Gastrocnemius medialis (tissue), 4 donors: Measurements from ENCODE around the gene SENP2.

Source experiments
- CTCF ChIP-seq, 5 experiments: fragments of 450-650 bp in 3 of 5; fragments of 200-600 bp in 2 of 5; sonication (generic) in 2 of 5; IDR thresholded peaks in 4 of 5; conservative IDR thresholded peaks in 1 of 5; 1 replicate in 4 of 5; 2 replicates in 1 of 5; pipeline ENCODE4 v1.5.1; 2016 to 2019; ENCODE audit warnings: antibody characterized with exemption in 5 of 5, mild to moderate bottlenecking in 3 of 5, moderate library complexity in 3 of 5
- POLR2A ChIP-seq, 2 donors: fragments of 450-650 bp; IDR thresholded peaks; one replicate each; pipeline ENCODE4 v1.6.1; 2017; ENCODE audit warnings: antibody characterized with exemption in 2 of 2, mild to moderate bottlenecking in 2 of 2, moderate library complexity in 2 of 2

GRCh38 chr3:185585859-185586685 lies at the start of gene SENP2:
- TF ChIP-seq CTCF (IDR thresholded peaks at IDR 0.05 in 4 of 5, conservative IDR thresholded peaks at IDR 0.05 in 1 of 5) (no peak), POLR2A (IDR thresholded peaks at IDR 0.05) (peak; percentile 77 to 80)
